GM19328 (cell line): Measurements from ENCODE around the gene STAM.
"Not testable (repeated sequence)": the region's sequence is repeated elsewhere in the genome, so short reads cannot be mapped to it uniquely, and the experiment has no call there.

ENCODE experiments used
- ATAC-seq: cut with Tn5 transposase; IDR thresholded peaks from one replicate; pipeline ENCODE4 v1.9.1; 2021; ENCODE audit warnings: mild to moderate bottlenecking, moderate library complexity; ENCODE audit not compliant: unreplicated experiment

Gene STAM

DNA sequence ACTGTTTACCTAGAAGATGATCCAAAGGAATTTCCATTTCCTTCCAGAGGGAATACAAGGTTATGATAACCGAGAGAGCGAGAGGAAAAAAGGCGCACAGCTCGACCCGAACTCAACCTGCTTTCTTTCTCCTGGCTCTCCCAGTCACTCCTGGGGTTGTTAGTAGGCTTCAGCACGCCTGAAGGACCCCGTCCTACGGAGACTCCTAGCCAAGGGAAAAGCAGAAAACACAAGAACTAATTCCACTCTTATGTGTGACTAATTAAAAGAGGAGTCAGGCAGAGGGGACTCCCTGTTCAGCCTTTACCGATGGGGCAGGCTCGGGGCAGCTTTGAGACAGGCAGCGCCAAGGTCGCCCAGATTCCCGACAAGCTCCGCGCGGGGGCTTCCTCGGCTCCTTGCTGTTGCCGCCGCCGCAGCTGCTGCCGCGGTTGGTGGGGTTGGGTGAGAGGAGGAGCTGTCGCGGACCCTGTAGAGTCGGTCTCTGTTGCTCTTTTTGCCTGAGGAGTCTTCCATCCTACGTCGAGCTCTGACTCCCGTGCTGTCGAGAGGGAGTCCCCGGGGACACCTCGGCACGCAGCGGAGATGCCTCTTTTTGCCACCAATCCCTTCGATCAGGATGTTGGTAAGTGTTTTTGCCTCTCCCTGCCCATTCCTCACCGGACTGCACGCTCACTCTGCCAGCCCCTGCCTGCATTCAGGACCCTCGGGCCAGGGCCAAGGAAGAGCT is at the start of gene STAM:
Gene STAM (plus strand): TSS at position 397 of the 730 bp plus-strand sequence. CDS start 189 bp downstream, at position 586.
- ATAC-seq, result peak; percentile 87

DNA sequence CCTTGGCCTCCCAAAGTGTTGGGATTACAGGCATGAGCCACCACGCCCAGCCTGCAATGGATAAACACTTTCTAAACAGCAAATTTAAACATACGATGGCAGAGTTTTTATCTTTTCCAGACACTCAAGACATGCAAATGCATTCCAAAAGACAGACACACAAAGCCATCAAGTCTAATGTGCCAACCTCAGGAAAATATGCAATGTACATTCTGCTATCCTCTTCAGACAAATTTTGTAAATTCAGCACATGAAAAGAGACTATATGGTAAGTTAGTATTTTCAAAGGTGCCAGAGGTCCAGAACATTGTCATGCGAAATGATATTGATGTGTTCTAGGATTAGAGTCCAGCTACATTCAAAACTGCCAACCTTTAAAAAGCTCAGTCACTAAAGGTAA is 46.6 kb upstream of the STAM start:
- no peak for ATAC-seq

DNA sequence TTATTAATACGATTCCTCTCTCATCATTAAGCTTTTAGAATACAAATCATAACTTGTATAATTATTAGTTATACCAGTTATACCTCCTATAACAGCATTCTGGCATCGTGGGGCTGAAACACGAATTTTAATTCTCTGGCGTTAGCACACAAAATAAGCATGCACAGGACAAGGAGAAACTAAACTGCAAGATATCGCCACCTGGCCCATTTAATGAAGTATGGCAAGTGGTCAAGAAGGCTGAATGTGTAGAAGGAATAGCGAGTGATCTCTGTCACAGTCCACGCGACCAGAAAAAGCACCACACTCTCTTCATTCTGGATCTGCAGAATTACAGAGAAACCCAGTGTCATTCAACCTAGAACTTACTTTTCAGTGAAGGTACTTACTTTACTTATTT is 44.9 kb upstream of the STAM start:
- ATAC-seq, result no peak

DNA sequence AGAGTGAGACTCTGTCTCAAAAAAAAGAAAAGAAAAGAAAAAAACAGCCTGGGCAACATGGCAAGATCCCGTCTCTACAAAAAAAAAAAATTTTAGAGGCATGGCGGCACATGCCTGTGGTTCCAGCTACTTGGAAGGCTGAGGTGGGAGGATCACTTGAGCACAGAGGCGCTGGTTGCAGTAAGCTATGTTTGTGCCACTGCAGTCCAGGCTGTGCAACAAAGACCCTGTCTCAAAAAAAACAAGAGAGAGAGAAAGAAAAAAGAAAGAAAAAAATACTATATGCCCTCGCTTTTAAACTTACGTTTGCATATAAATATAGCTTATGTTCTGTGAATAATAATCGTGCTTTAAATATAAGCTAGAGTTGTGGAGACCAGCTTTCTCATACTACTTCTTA is 38.0 kb upstream of the STAM start:
- no peak for ATAC-seq

DNA sequence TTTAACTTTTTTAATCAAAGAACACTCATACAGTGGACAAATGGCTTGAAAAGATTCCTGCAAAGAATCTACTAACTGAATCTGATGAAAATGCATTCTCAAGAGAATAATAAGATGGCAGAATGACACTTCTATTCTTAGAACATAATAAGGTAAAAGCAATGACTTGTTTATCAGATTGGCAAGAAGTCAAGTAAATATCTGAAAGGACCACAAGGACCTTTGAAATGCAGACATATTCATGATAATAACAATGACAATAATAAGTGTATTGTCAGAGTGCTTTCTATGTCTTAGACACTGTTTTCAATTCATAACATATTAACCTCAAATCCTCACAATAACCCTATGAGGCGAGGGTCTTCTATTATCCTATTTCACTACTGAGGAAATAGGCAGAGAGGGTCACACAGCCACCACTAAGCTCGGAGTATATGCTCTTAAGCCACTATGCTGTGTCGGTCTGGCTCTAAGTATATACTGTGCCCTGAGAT is 37.4 kb upstream of the STAM start:
- no peak for ATAC-seq

DNA sequence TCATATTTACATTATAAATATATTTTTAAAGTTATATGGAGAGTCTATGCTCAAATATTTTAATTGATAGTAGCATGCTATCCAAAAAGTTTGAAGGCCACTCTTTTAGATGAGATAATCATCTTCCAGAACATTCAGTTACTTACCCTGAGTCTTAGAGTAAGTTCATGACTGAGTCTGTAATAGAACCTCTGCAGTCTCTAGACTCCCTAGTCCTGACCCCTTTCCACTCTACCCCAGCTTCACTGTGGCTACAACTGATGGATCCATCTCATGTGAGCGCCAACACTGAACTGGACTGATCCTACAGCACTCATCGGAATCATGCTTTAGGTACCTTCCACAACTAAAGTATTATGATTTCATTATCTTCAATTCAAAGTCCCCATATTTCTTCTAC is 36.9 kb upstream of the STAM start:
- no peak for ATAC-seq

DNA sequence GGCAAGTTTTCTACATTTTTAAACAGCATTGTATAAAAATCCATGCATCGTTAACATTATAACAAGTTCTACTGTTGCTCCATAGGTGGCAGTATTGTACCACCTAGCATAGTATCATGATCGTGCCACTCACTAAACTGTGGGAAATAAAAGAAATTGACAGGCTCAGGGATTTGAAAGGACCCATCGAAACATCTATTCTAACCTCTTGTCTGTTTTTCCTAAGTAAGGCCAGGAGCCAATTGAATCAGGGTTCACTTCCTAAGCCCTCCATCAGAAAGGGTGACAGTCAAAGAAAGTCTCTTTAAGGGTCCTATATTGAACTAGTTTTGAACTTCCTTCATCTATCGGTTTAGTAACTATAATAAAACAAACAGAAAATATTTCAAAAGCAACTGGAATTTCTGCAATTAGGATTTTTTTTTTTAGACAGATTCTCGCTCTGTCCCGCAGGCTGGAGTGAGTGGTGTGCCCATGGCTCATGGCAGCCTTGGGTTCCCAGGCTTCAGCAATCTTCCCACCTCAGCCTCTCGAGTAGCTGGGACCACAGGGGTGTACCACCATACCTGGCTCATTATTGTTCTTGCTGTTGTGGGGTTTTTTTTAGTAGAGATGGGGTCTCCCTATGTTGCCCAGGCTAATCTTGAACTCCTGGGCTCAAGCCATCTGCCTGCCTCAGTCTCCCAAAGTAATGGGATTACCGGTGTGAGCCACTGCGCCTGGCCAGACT is 36.2 kb upstream of the STAM start:
- ATAC-seq, result no peak

DNA sequence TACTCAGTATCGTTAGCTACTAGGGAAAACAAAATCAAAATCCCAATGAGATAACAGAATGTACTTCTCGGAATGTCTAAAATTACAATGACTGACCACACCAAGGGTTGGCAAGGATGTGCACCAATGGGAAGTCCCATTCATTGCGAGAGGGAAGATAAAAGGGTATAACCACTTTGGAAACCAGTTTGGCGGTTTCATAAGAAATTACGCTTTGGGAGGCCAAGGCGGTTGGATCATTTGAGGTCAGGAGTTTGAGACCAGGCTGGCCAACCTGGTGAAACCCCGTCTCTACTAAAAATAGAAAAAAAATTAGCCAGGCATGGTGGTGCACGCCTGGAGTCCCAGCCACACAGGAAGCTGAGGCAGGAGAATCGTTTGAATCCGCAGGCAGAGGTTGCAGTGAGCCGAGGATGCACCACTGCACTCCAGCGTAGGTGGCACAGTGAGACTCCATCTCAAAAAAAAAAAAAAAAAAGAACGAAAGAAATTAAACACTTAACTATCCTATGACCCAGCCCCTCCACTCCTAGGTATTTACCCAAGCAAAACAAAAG is 34.4 kb upstream of the STAM start:
- ATAC-seq, result no peak

DNA sequence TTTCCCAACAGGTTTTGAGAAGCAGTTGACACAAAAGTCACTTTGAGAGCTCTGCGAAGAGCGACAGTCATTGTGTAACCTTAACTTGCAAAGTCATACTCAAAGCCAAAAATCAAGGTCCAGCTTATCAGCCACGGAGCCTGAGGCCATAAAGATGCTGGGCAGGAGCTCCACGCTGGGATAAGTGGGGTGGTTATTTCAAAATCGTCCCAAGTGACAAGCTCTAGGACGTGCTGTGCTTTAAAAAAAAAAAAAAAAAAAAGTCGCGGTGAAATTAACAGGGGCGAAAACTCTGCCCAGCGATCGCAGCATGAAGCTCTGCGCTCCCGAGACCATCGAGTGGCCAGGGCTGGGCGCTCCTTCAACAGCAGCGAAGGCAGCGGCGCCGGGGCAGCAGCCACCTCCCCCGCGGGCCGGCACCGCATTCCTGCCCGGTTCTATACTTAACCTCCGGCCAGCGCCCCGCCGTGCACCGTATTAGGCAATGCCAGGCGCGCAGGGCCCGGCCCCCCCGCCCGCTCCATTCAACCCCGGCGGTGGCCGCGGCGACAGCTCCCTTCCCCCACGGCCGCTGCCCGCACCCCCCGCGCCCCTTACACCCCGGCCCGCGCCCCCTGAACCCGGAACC is 27.4 kb upstream of the STAM start:
- peak; percentile 20 for ATAC-seq

DNA sequence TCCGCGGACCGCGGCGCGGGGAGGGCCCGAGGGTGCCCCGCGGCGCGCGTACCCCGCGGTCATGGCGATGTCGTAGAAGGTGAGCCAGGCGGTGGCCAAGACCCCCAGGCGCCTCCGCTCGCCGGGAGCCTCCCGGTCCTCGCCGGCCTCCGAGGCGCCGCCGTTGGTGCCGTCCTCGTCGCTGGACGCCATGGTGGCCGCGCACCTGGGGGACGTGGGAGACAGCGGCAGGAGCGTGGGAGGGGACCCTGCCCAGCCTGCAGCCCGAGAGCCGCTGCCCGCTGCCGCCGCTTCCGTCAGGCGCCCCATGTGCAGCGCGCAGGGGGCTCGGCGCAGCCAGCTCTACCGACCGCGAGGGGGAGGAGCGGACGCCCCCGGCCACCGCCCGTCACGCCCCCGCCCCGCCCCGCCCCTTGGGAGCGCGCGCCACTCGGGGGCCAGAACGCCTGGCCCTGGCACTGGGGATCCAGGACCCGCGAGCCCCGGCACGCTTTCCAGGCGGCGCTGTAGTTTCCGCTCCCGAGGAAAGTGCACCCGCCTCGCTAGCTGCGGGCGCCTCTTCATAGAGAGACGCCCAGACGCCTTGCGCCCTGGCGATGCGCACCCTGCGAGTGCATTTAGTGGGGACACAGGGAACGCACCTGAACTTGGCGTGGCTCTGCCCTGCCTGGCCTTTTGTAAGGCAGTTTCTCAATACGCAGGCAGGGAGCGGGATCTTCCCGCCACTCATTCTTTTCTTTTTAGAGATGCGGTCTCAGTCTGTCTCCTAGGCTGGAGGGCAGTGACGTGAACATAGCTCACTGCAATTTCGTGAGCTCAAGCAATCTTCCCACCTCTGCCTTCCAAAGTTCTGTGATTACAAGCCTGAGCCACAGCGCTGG is 26.7 kb upstream of the STAM start, which contains the start of gene HACD1:
Gene HACD1 (minus strand): TSS at position 344 of the 881 bp plus-strand sequence. CDS start 35 bp downstream, at position 309.
- peak; percentile 53 for ATAC-seq

DNA sequence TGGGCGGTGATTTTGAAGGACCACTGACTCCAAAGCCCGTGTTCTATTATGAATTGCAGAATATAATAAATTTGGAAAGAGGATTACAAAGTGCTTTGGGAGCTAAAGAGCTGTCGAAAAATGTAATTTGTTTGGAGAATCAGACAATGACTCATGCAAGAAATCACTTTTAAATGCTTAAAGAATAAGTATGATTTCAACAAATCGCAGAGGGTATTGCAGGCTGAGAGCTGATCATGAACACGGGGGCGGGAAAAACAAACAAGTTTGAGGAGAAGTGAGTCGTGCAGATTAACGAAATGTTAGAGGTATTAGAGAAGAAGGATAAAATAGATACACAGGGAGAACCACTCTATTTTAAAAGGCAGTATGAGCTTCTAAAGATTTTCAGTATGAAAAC is 21.9 kb upstream of the STAM start:
- ATAC-seq, result no peak

DNA sequence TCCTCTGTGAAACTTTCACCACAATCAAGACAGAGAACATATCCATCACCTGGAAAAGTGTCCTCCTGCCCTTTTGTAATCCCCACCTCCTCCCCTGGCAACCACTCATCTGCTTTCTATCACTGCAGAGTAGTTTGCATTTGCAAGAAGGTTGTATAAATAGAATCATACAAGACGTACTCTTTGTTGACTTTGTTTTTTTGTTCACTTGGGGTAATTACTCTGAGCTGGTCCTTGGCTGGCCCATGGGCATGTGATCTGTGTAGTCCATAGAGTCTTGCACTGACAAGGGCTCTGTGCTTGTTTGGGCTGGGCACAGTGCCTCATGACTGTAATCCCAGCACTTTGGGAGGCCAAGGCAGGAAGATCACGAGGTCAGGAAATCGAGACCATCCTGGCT is 19.0 kb upstream of the STAM start:
- ATAC-seq, result no peak

DNA sequence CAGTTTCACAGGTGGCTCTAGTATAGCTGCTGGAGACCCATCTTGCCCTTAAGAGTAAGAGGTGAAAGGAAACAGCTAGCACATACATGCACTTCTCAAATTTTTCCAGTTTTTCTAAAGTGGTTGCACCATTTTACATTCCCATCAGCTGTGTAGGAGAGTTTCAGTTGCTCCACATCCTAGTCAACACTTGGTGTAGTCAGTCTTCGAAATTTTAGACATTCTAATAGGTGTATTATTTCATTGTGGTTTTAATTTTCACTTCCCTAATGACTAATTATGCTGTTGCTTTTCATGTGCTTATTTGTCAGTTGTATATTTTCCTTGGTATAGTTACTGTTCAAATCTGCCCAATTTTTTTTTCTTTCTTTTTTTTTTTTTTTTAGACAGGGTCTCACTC is 17.3 kb upstream of the STAM start:
- no peak for ATAC-seq

DNA sequence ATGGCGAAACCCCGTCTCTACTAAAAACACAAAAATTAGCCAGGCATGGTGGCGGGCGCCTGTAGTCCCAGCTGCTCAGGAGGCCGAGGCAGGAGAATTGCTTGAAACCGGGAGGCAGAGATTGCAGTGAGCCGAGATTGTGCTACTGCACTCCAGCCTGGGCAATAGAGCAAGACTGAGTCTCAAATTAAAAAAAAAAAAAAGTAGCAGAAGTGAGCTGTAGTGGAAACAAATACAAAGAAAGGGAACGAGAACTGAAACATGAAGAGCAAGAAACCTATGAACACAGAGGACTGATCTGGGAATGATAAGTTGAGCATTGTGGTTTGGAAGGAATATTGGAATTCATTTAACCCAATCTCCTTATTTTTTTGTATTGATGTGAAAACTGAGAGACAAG is 11.4 kb upstream of the STAM start:
- ATAC-seq, result not testable (repeated sequence)

DNA sequence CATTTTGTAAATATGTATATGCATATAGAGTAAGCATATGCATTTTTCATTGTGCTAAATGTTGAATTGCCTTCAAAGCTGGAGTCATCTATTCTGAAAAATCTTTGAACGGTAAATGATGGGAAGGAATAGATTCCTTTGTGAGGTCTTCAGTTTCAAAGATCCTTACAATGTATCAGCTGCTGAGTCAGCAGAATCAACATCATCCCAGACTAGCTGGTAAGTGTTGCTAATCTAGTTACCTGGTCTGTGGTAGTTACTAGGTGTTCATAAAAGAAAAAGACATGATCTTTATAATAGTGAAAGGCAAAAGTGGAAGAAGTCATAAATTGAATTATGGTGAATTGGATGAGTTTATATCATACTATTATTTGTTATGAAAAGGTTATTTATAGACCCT is 10.6 kb upstream of the STAM start:
- no peak for ATAC-seq

DNA sequence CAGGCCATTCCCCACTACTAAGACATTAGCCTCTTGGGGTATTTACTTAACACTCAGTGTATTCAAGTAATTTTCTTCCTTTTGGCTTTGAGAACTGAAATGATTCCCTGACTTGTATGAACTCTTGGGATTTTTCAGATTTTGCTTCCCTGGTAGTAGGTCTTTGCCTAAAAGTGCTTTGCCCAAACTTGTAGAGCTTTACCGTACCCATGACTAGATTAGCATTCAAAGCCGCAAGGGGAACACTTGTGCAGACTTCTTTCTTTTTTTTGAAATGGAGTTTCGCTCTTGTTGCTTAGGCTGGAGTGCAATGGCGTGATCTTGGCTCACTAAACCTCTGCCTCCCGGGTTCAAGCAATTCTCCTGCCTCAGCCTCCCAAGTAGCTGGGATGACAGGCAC is 6.1 kb upstream of the STAM start:
- ATAC-seq, result no peak

DNA sequence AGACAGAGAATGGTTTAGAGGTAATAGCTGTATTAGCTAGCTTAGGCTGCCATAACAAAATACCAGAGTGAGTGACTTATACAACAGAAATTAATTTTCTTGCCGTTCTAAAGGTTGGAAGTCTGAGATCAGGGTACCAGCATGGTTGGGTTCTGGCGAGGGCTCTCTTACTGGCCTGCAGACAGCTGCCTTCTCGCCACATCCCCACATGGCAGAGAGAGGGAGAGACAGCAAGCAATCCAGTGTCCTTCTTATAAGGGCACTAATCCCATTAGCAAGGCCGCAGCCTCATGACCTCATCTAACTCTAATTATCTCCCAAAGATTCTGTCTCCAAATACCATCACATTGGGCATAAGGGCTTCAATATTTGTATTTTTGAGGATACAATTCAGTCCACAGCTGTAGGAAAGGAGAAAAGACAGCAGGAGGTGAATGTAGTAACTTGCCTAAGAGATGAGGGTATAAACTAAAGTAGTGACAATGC is 3.6 kb upstream of the STAM start:
- no peak for ATAC-seq

DNA sequence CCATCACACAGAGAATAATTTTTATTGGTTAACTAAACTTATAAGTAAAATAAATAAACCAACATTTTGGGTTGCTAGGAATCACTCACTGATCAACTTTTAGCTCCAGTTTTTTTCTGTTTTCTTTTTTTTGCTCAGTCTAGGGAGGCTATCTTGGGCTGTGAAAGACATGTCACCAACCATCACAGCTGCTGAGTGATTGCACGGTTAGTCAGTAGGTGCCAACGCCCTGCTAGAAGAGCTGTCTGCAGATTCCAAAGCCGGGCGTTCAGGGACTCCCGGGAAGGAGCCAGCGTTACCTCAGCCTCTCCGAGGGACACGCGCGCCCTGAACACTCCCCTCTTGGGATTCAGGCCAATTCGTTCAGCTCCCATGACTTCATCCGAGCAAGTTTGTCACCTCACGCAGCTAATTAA is 604 bp upstream of the STAM start:
- ATAC-seq, result peak; percentile 20

DNA sequence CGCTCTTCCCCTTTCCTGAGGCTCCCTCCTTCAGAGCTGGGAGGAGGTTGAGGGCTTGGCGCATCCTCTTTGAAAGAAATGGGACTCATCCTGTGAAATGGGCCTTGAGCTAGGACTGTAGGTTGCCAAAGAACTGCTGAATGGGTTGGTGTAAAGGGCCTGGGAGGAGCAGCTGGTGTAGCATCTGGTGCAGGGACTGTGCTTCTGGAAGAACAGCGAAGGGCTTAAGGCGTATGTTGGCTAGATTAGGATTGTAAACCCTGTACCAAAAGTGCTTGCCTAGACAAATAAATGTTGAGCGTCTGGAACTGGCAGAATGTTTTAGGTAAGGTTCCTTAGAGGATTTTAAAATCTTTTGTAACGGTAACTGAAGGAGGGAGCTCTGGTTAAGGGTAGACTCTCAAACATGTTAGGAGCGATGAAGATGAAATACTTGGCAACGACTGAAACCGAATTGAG is 563 bp downstream of the STAM start:
- ATAC-seq, result peak; percentile 24
